ENCODE data around the gene ADISSP.

Gene ADISSP

GRCh38 chr20:3765171-3765882 is 2.2 kb downstream of the ADISSP start:
- Histone ChIP-seq H3K4me1 (ENCODE audit: control insufficient read depth in 1 of 2, insufficient read depth in 2 of 2, low read length in 2 of 2) (peaks cover 36 to 42% of the 10 kb centered on the region in 2 donors), H3K4me3 (ENCODE audit: low read depth in 1 of 2, low read length in 2 of 2) (no peak overlapping the region), H3K9ac (ENCODE audit: low read depth in 1 of 2, low read length in 2 of 2) (no peak overlapping the region), H3K9me3 (ENCODE audit: control insufficient read depth in 1 of 2, low read length in 2 of 2) (no peaks in the 10 kb centered on the region), H3K27ac (ENCODE audit: low read depth, low read length) (peak overlapping the region; percentile 20), H3K36me3 (ENCODE audit: control insufficient read depth in 1 of 2, insufficient read depth in 2 of 2, low read length in 2 of 2) (peaks cover 0 to 4% of the 10 kb centered on the region in 2 donors), H3K27me3 (ENCODE audit: control insufficient read depth in 1 of 2, insufficient read depth in 2 of 2, low read length in 2 of 2) (no peaks in the 10 kb centered on the region)

- H3K27ac ChIP-seq (ENCODE audit: low read depth, low read length), result no peak overlapping the region
- peaks cover 36 to 42% of the 10 kb centered on the region in 2 donors for H3K4me1 ChIP-seq (ENCODE audit: control insufficient read depth in 1 of 2, insufficient read depth in 2 of 2, low read length in 2 of 2)
- H3K9me3 ChIP-seq (ENCODE audit: control insufficient read depth in 1 of 2, low read length in 2 of 2), result no peaks in the 10 kb centered on the region
- peak overlapping the region in 1 of 2 donors; percentile 25 for H3K9ac ChIP-seq (ENCODE audit: low read depth in 1 of 2, low read length in 2 of 2)
- no peaks in the 10 kb centered on the region for H3K27me3 ChIP-seq (ENCODE audit: control insufficient read depth in 1 of 2, insufficient read depth in 2 of 2, low read length in 2 of 2)
- H3K36me3 ChIP-seq (ENCODE audit: control insufficient read depth in 1 of 2, insufficient read depth in 2 of 2, low read length in 2 of 2), result peaks cover 0 to 7% of the 10 kb centered on the region in 2 donors
- H3K4me3 ChIP-seq (ENCODE audit: low read depth in 1 of 2, low read length in 2 of 2), result no peak overlapping the region
Observed at GRCh38 chr20:3764659-3765058, 2.9 kb downstream of the ADISSP start.

- no peak overlapping the region for H3K27ac ChIP-seq (ENCODE audit: low read depth, low read length)
- H3K4me1 ChIP-seq (ENCODE audit: control insufficient read depth in 1 of 2, insufficient read depth in 2 of 2, low read length in 2 of 2), result peaks cover 34 to 40% of the 10 kb centered on the region in 2 donors
- H3K27me3 ChIP-seq (ENCODE audit: control insufficient read depth in 1 of 2, insufficient read depth in 2 of 2, low read length in 2 of 2), result no peaks in the 10 kb centered on the region
- peaks cover 0 to 9% of the 10 kb centered on the region in 2 donors for H3K36me3 ChIP-seq (ENCODE audit: control insufficient read depth in 1 of 2, insufficient read depth in 2 of 2, low read length in 2 of 2)
- H3K4me3 ChIP-seq (ENCODE audit: low read depth in 1 of 2, low read length in 2 of 2), result no peak overlapping the region
- peak overlapping the region in 1 of 2 donors; percentile 43 for H3K9ac ChIP-seq (ENCODE audit: low read depth in 1 of 2, low read length in 2 of 2)
- no peaks in the 10 kb centered on the region for H3K9me3 ChIP-seq (ENCODE audit: control insufficient read depth in 1 of 2, low read length in 2 of 2)
Observed at GRCh38 chr20:3763671-3764601, 3.6 kb downstream of the ADISSP start.

- Histone ChIP-seq H3K4me1 (ENCODE audit: control insufficient read depth in 1 of 2, insufficient read depth in 2 of 2, low read length in 2 of 2) (peaks cover 16% of the 10 kb centered on the region in 2 donors), H3K9me3 (ENCODE audit: control insufficient read depth in 1 of 2, low read length in 2 of 2) (no peaks in the 10 kb centered on the region), H3K9ac (ENCODE audit: low read depth in 1 of 2, low read length in 2 of 2) (no peak overlapping the region), H3K4me3 (ENCODE audit: low read depth in 1 of 2, low read length in 2 of 2) (no peak overlapping the region), H3K27ac (ENCODE audit: low read depth, low read length) (no peak overlapping the region), H3K27me3 (ENCODE audit: control insufficient read depth in 1 of 2, insufficient read depth in 2 of 2, low read length in 2 of 2) (no peaks in the 10 kb centered on the region), H3K36me3 (ENCODE audit: control insufficient read depth in 1 of 2, insufficient read depth in 2 of 2, low read length in 2 of 2) (peaks cover 4 to 26% of the 10 kb centered on the region in 2 donors)
Observed at GRCh38 chr20:3760655-3761348, 6.8 kb downstream of the ADISSP start.

- no peaks in the 10 kb centered on the region for H3K9me3 ChIP-seq (ENCODE audit: control insufficient read depth in 1 of 2, low read length in 2 of 2)
- H3K4me1 ChIP-seq (ENCODE audit: control insufficient read depth in 1 of 2, insufficient read depth in 2 of 2, low read length in 2 of 2), result peaks cover 12 to 14% of the 10 kb centered on the region in 2 donors
- H3K27ac ChIP-seq (ENCODE audit: low read depth, low read length), result no peak overlapping the region
- no peaks in the 10 kb centered on the region for H3K27me3 ChIP-seq (ENCODE audit: control insufficient read depth in 1 of 2, insufficient read depth in 2 of 2, low read length in 2 of 2)
- no peak overlapping the region for H3K9ac ChIP-seq (ENCODE audit: low read depth in 1 of 2, low read length in 2 of 2)
- H3K4me3 ChIP-seq (ENCODE audit: low read depth in 1 of 2, low read length in 2 of 2), result no peak overlapping the region
- peaks cover 4 to 26% of the 10 kb centered on the region in 2 donors for H3K36me3 ChIP-seq (ENCODE audit: control insufficient read depth in 1 of 2, insufficient read depth in 2 of 2, low read length in 2 of 2)
Observed at GRCh38 chr20:3759884-3760283, 7.7 kb downstream of the ADISSP start.

- Histone ChIP-seq H3K9ac (ENCODE audit: low read depth in 1 of 2, low read length in 2 of 2) (no peak overlapping the region), H3K9me3 (ENCODE audit: control insufficient read depth in 1 of 2, low read length in 2 of 2) (no peaks in the 10 kb centered on the region), H3K27me3 (ENCODE audit: control insufficient read depth in 1 of 2, insufficient read depth in 2 of 2, low read length in 2 of 2) (no peaks in the 10 kb centered on the region), H3K4me1 (ENCODE audit: control insufficient read depth in 1 of 2, insufficient read depth in 2 of 2, low read length in 2 of 2) (peaks cover 9 to 10% of the 10 kb centered on the region in 2 donors), H3K4me3 (ENCODE audit: low read depth in 1 of 2, low read length in 2 of 2) (no peak overlapping the region), H3K27ac (ENCODE audit: low read depth, low read length) (no peak overlapping the region), H3K36me3 (ENCODE audit: control insufficient read depth in 1 of 2, insufficient read depth in 2 of 2, low read length in 2 of 2) (peaks cover 7 to 26% of the 10 kb centered on the region in 2 donors)
Observed at GRCh38 chr20:3759316-3759823, 8.2 kb downstream of the ADISSP start.

- peaks cover under 1 to 2% of the 10 kb centered on the region in 2 donors for H3K4me1 ChIP-seq (ENCODE audit: control insufficient read depth in 1 of 2, insufficient read depth in 2 of 2, low read length in 2 of 2)
- no peak overlapping the region for H3K9ac ChIP-seq (ENCODE audit: low read depth in 1 of 2, low read length in 2 of 2)
- no peaks in the 10 kb centered on the region for H3K27me3 ChIP-seq (ENCODE audit: control insufficient read depth in 1 of 2, insufficient read depth in 2 of 2, low read length in 2 of 2)
- no peaks in the 10 kb centered on the region for H3K9me3 ChIP-seq (ENCODE audit: control insufficient read depth in 1 of 2, low read length in 2 of 2)
- H3K4me3 ChIP-seq (ENCODE audit: low read depth in 1 of 2, low read length in 2 of 2), result no peak overlapping the region
- no peak overlapping the region for H3K27ac ChIP-seq (ENCODE audit: low read depth, low read length)
- H3K36me3 ChIP-seq (ENCODE audit: control insufficient read depth in 1 of 2, insufficient read depth in 2 of 2, low read length in 2 of 2), result peaks cover 8 to 26% of the 10 kb centered on the region in 2 donors
Observed at GRCh38 chr20:3758566-3758965, 9.0 kb downstream of the ADISSP start.

- H3K9ac ChIP-seq (ENCODE audit: low read depth in 1 of 2, low read length in 2 of 2), result no peak overlapping the region
- peaks cover 8 to 26% of the 10 kb centered on the region in 2 donors for H3K36me3 ChIP-seq (ENCODE audit: control insufficient read depth in 1 of 2, insufficient read depth in 2 of 2, low read length in 2 of 2)
- H3K4me3 ChIP-seq (ENCODE audit: low read depth in 1 of 2, low read length in 2 of 2), result no peak overlapping the region
- H3K9me3 ChIP-seq (ENCODE audit: control insufficient read depth in 1 of 2, low read length in 2 of 2), result no peaks in the 10 kb centered on the region
- H3K27me3 ChIP-seq (ENCODE audit: control insufficient read depth in 1 of 2, insufficient read depth in 2 of 2, low read length in 2 of 2), result no peaks in the 10 kb centered on the region
- no peak overlapping the region for H3K27ac ChIP-seq (ENCODE audit: low read depth, low read length)
- peaks cover 6% of the 10 kb centered on the region in 2 donors for H3K4me1 ChIP-seq (ENCODE audit: control insufficient read depth in 1 of 2, insufficient read depth in 2 of 2, low read length in 2 of 2)
Observed at GRCh38 chr20:3757268-3757667, 10.3 kb downstream of the ADISSP start.

- Histone ChIP-seq H3K27ac (ENCODE audit: low read depth, low read length) (no peak overlapping the region), H3K27me3 (ENCODE audit: control insufficient read depth in 1 of 2, insufficient read depth in 2 of 2, low read length in 2 of 2) (no peaks in the 10 kb centered on the region), H3K36me3 (ENCODE audit: control insufficient read depth in 1 of 2, insufficient read depth in 2 of 2, low read length in 2 of 2) (peaks cover 8 to 22% of the 10 kb centered on the region in 2 donors), H3K4me1 (ENCODE audit: control insufficient read depth in 1 of 2, insufficient read depth in 2 of 2, low read length in 2 of 2) (peaks cover 7% of the 10 kb centered on the region in 2 donors), H3K4me3 (ENCODE audit: low read depth in 1 of 2, low read length in 2 of 2) (no peak overlapping the region), H3K9me3 (ENCODE audit: control insufficient read depth in 1 of 2, low read length in 2 of 2) (no peaks in the 10 kb centered on the region), H3K9ac (ENCODE audit: low read depth in 1 of 2, low read length in 2 of 2) (no peak overlapping the region)
Observed at GRCh38 chr20:3755814-3756480, 11.6 kb downstream of the ADISSP start.

All from duodenal mucosa (tissue), 2 donors.